ENCODE results near the gene ST6GALNAC3.

GRCh38 chr1:76234061-76234460 lies 159.5 kb downstream of the ST6GALNAC3 start:
- no peak for TF ChIP-seq CTCF (IDR thresholded peaks at IDR 0.05)
- TF ChIP-seq POLR2A (IDR thresholded peaks at IDR 0.05) = no peak
